Measurements from ENCODE around the gene MYO5C. TPM values are rescaled to one million over a fixed set of nuclear protein-coding genes. Genes with fewer than 3 reads are reported as not detected.

The MYO5C gene
- total RNA-seq, result 12.7 and 21.0 TPM in 2 replicates

GRCh38 chr15:52295421-52296001, at the start of gene MYO5C:
Gene MYO5C, minus strand, starts transcription at chr15:52295804. Its CDS starts 168 bp downstream, at chr15:52295636.

GRCh38 chr15:52191207-52191606, 104.4 kb downstream of the MYO5C start, which contains the start of gene GNB5:
Gene GNB5, minus strand, starts transcription at chr15:52191392. Its CDS starts 6,716 bp downstream, at chr15:52184676.

Other genes with a start within 250 kb of the MYO5C start
- gene BCL2L10, start 183.0 kb downstream of the MYO5C start, total RNA-seq, result 0.21 and 0.60 TPM in 2 replicates
- gene GNB5, start 104.4 kb downstream of the MYO5C start, total RNA-seq, result 33.0 and 36.1 TPM in 2 replicates
- 11.3 and 27.4 TPM in 2 replicates for gene MYO5A, start 233.1 kb upstream of the MYO5C start, total RNA-seq

All from airway epithelial cell (primary cell).